Measurements from ENCODE around the gene CD6.
A peak's percentile ranks its signal among the peaks of the same experiment; 100 is the strongest.

The CD6 gene

DNA sequence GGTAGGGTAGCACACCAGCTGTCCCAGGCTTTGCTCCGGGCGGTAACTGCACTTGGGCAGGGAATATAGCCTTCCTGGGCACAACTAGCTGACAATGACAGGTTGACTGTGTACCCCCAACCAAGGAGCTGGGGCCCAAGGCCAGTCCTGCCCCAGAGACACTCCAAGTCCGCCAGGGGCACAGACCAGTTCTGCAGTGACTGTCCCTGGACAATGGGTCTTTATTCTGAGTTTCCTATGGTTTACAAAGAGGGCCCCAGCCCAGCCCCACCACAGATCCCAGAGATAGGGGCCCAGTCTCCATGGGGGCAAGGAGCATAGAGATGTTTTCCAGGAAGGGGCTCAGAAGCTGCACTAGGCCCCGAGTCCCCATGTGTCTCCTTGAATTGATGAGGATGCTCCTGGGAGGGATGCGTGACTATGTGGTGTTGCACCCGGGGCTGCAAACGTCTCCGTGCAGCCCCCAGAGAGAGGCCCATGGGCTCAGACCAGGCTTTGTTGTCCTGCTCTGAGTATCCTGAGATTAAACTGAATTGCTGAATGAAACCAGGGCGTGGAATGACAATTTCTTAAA is 48.4 kb downstream of the CD6 start:
- Mint-ChIP-seq H3K27me3 (no peaks in the 10 kb centered on the region), H3K36me3 (peaks cover 26% of the 10 kb centered on the region), H3K4me1 (peaks cover 73% of the 10 kb centered on the region), H3K4me3 (no peak overlapping the region), H3K9me3 (no peaks in the 10 kb centered on the region), H3K27ac (peak overlapping the region; percentile 94)

DNA sequence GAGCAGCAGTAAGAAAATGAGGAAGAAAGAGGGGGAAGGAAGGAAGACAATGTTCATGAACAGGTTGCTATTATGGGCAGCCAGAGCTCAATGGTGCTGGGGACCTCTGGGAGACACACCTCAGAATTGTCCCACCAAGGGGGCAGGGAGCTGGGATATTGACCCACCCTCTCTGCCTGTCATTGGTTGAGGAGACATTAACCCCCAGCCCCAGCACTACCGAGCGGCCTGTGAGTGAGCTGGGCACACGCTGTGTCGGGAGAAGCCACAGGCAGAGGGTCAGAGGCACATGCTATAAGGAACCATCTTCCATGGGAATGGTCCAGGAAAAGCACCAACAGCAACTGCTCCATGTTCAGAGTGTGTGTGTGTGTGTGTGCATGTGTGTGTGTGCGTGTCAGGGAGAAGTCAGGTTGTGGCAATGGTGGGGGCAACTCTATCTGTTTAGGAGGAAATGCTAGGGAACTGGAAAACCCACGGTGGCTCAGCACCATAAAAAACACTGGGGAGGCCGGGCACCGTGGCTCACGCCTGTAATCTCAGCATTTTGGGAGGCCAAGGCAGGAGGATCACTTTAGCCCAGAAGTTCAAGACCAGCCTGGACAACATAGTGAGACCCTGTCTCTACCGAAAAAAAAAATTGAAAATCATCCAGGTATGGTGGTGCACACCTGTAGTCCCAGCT is 49.2 kb downstream of the CD6 start:
- Mint-ChIP-seq H3K9me3 (no peaks in the 10 kb centered on the region), H3K27me3 (no peaks in the 10 kb centered on the region), H3K36me3 (peaks cover 29% of the 10 kb centered on the region), H3K4me1 (peaks cover 73% of the 10 kb centered on the region), H3K27ac (peak overlapping the region; percentile 94), H3K4me3 (peak overlapping the region; percentile 66)

DNA sequence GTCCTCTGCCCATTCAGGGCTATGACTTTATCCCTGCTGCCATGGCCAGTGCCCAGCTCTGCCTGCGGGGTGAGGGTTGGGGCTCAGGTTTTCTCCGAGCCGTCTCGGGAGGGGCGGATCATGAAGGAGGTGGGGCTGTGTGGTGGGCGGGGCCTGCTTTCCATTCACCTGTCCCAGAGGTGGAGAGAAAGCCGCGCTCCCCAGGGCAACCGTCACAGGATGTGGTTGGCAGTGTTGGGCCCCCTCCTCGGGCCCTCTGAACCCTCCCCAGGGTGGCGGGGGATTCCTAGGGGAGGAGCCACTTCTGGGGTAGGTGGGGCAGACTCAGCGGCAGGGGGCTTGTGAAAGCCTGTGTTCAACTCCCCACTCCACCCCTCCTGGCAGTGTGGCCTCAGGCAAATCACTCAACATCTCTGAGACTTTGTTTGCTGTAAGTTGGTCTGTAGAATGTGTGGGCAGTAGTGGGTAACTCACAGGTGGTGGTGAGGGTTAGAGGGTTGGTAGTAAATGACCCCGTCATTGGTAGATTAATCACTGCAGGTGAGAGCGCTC is 50.3 kb downstream of the CD6 start:
- H3K4me3 Mint-ChIP-seq, result peak overlapping the region; percentile 66
- peak overlapping the region; percentile 94 for H3K27ac Mint-ChIP-seq
- no peaks in the 10 kb centered on the region for H3K9me3 Mint-ChIP-seq
- peaks cover 68% of the 10 kb centered on the region for H3K4me1 Mint-ChIP-seq
- H3K27me3 Mint-ChIP-seq, result no peaks in the 10 kb centered on the region
- peaks cover 29% of the 10 kb centered on the region for H3K36me3 Mint-ChIP-seq

DNA sequence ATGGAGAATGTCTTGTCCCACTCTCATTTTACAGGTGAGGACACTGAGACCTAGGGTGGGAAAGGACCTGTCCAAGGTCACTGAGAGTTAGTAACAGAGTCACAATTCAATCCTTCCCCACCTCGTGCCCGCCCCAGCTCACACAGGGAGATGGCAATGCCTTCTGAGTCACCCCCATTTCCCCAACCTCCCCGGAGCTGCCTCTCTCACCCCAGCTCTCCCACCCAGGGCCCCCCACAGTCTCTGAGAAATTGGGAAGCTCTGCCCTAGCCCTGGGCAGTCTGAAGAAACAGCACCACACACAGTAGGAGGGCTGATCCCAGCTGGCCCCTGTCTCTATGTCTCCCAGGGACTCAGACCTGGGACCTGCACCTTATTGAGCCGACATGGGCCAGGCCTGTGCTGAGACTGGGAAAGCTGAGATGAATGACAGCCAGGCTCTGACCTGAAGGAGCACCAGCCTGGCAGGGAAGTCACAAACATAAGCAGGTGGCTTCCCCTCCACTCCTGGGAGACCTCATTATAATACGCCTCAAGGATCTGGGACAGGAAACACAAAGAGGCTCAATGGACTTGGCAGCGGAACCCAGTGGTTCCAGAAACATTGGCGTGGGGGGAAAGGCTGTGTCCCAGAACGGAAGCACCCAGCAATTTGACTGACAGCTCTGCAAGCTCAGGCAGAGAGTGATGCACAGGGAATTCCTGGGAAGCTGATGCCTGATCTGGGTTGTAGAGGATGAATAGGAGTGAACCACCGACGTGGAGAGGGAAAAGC is 51.0 kb downstream of the CD6 start:
- peak overlapping the region; percentile 66 for H3K4me3 Mint-ChIP-seq
- peaks cover 33% of the 10 kb centered on the region for H3K36me3 Mint-ChIP-seq
- H3K9me3 Mint-ChIP-seq, result no peaks in the 10 kb centered on the region
- H3K4me1 Mint-ChIP-seq, result peaks cover 69% of the 10 kb centered on the region
- H3K27ac Mint-ChIP-seq, result peak overlapping the region; percentile 94
- H3K27me3 Mint-ChIP-seq, result no peaks in the 10 kb centered on the region

DNA sequence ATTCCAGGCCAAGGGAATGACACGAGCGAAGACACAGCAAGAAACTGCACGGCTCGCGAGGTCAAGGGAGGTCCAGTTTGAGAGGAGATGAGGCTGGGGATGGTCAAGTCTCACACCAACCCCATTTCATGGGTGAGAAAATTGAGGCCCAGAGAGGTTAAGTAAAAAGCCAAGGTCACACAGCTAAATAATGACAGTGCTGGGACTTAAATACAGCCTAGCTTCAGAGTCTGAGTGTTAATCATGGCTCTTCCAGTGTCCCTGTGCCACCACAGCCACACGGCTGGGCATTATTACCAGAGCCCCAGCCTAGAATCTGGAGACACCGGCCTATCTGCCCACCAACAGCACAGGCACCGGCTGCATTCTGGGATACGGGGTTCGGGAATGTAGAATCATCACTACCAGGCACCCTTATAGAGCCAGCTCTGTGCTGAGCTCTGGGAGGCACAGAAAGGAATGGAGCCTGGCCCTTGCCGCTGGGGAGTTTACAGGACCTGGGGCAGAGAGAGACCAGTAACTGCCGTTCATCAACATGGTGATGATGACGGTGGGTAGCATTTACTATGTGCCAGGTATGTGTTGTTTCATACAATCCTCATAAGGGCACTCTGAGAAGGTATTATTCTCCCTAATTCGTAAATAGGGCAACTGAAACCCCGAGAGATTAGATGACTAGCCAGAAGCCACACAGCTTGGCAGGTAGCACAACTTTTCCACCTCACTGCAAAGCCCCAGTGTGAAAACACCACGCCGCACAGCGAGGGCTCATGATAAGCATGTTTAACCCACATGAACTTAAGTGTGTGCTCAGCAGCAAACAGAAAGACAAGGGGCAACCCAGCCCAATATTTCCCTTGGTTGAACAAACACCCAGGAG is 51.8 kb downstream of the CD6 start:
- no peaks in the 10 kb centered on the region for H3K9me3 Mint-ChIP-seq
- peaks cover 37% of the 10 kb centered on the region for H3K36me3 Mint-ChIP-seq
- peaks cover 70% of the 10 kb centered on the region for H3K4me1 Mint-ChIP-seq
- H3K4me3 Mint-ChIP-seq, result peak overlapping the region; percentile 66
- no peaks in the 10 kb centered on the region for H3K27me3 Mint-ChIP-seq
- peak overlapping the region; percentile 94 for H3K27ac Mint-ChIP-seq

DNA sequence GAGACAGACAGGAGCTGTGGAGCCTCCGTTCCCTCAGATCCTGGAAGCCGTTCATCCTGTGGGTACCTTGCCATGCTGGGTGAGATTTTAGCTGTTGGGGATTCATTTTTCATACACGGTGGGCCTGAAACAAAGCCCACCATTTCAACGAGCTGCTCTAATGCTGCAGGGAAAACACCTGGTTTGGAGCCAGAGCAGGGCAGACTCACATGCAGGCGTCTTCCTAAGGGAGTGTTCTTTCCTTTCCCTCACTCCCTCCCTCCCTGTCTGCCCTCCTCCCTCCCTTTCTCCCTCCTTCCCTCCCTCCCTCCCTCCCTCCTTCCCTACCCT is 52.5 kb downstream of the CD6 start:
- Mint-ChIP-seq H3K36me3 (peaks cover 35% of the 10 kb centered on the region), H3K4me1 (peaks cover 71% of the 10 kb centered on the region), H3K27me3 (no peaks in the 10 kb centered on the region), H3K27ac (peak overlapping the region; percentile 94), H3K4me3 (peak overlapping the region; percentile 66), H3K9me3 (no peaks in the 10 kb centered on the region)

DNA sequence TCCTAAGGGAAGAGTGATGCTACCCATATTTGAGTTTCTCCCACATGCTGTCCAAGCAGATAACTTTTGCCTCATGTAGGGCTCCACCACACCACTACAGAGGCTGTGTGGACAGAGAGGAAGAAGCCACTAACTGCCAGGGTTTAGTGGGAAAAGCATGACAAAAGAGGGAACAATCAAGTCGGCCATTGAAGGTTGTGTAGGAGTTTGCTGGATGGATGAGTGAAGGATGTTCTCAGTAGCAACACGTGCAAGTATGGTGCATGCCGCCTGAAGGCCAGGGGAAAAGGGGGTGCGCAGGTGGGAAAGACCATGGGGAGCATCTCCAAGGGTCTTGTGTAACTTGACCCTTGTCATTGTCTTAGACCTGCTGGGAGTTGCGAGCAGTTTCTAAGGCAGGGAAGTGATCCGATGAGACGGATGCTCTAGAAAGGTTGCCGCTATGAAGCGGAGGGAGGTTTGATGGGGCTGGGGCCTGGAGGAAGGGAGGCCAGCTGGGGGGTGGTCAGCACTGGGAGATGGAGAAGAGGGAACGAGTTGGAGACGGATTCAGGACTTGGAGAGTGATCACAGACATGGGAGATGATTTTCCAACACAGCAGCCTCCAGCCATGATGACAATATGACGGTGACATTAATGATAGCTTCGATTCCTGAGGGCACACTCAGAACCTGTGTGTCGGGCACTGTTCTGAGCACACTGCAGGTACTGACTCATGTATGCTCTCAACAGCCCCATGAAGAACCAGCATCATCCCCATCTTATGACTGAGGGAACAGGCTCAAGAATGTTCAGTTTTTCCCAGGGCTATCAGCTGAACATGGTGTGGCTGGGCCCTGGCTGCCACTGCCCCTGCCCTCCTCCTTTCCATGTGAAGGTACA is 53.7 kb downstream of the CD6 start:
- Mint-ChIP-seq H3K4me3 (peak overlapping the region; percentile 96), H3K36me3 (peaks cover 36% of the 10 kb centered on the region), H3K9me3 (no peaks in the 10 kb centered on the region), H3K27me3 (no peaks in the 10 kb centered on the region), H3K27ac (peak overlapping the region; percentile 95), H3K4me1 (peaks cover 79% of the 10 kb centered on the region)

DNA sequence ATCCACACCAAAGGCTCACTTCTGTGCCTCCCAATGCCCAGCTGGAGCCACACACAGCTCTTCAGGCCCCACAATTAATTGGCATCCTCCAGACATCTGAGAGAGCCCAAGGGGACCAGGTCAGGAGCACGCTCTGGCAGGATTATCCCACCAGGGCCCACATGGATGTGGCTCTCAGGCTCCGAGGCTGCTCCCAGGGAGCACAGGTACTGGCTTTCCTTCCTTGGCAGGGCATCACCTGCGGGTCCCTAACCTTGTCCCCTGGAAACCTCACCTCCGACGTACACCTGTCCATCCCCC is 54.3 kb downstream of the CD6 start:
- H3K36me3 Mint-ChIP-seq, result peaks cover 33% of the 10 kb centered on the region
- H3K9me3 Mint-ChIP-seq, result no peaks in the 10 kb centered on the region
- peak overlapping the region; percentile 95 for H3K27ac Mint-ChIP-seq
- H3K27me3 Mint-ChIP-seq, result no peaks in the 10 kb centered on the region
- H3K4me3 Mint-ChIP-seq, result peak overlapping the region; percentile 96
- peaks cover 77% of the 10 kb centered on the region for H3K4me1 Mint-ChIP-seq

DNA sequence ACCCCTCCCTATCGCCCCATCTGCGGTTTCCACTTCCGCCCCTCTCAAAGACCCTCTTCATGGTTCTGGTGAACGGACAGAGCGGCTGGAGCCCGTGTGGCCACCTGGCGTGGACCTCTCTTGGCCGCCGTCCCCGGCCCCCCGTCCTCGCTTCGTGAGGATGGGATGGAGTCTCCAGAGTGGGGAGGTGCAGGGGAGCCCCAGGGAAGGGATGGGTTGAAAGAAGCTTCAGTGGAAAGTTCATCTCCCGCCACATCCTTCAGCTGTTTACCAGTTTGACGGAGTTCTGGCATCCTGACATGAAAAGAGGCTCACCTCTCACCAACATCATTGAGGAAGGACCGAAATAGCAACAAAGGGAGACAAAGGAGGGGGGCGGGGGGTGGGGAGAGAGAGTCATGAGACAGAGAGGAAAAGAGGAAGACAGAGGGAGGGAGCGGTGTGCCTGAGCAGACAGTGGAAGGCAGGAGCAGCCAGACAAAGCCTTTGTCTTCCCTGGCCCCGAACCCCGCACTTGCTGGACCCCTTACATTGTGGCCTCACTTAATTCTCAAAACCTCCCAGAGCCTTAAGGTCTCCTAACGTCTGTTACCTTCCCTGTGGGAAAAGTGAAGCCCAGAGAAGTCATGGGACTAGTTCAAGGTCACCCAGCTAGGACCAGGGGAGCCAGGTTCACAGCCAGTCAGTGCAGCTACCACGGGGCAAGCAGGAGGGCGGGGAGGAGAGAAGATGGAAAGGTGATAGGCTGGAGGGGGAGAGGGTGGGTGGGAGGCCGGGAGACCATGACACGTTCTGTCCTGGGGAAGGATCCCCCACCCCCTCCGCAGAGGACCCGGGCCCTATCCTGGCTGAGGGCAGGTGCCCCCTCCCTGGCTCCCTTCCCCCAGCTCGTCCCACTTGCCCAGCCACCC is 54.9 kb downstream of the CD6 start:
- H3K27me3 Mint-ChIP-seq, result no peaks in the 10 kb centered on the region
- H3K36me3 Mint-ChIP-seq, result peaks cover 29% of the 10 kb centered on the region
- H3K27ac Mint-ChIP-seq, result peak overlapping the region; percentile 100

DNA sequence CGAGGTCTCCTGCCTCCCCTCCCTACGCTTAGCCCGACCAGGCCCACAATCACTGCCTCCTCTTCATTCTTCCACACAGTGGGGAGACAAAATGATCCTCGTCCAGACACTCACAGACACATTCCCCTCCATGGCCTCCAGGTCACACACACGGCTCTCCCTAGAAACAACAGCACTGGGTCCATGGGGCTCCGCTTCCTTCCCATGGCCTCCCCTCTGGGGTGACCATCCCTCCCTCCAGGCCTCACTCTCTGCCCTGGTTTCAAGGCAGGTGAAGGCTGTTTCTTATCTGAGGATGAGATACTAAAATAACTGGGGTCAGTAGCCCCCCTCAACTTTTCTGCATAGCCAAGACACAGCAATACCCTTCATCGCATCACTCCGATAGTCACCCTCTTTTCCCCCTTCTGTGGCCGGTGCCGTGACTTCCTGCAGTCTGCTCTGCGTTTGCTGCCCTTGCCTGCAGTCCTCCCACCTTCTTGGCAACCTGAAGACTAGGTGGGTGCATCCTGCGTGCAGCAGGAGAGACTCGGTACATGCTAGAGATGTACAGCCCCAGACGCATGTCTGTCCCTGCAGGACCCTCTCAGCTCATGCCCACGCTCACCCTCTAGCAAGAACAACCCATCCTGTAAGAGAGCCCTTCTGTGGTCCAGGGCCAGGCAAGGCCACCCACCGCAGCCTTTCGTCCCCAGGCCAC is 55.8 kb downstream of the CD6 start:
- H3K27me3 Mint-ChIP-seq, result no peaks in the 10 kb centered on the region

More for the DNA sequence above, 54.9 kb downstream of the CD6 start:
- peaks cover 74% of the 10 kb centered on the region for H3K4me1 Mint-ChIP-seq
- no peaks in the 10 kb centered on the region for H3K9me3 Mint-ChIP-seq
- H3K4me3 Mint-ChIP-seq, result peak overlapping the region; percentile 96

DNA sequence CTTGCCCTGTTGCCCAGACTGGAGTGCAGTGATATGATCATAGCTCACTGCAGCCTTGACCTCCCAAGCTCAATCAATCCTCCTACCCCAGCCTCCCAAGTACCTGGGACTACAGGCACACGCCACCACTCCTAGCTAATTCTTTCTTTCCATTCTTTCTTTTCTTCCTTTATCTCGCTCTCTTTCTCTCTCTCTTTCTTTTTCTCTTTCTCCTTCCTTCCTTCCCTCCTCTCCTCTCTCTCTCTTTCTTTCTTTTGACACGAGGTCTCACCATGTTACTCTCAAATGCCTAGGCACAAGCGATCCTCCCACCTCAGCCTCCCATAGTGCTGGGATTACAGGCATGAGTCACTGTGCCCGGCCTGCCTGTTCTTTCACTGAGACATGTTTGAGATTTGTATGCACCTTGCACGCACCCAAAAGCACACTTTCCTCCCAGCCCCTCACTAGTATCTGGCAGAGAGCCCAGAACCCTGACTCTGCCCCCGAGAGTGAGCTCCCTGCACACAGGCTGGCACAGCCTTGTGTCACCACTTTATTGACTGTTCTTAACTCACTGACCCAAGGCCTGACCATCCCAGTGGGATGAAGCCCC is 56.8 kb downstream of the CD6 start:
- H3K27ac Mint-ChIP-seq, result peak overlapping the region; percentile 100
- H3K4me1 Mint-ChIP-seq, result peaks cover 74% of the 10 kb centered on the region
- peaks cover 27% of the 10 kb centered on the region for H3K36me3 Mint-ChIP-seq
- no peaks in the 10 kb centered on the region for H3K9me3 Mint-ChIP-seq
- H3K27me3 Mint-ChIP-seq, result no peaks in the 10 kb centered on the region
- peak overlapping the region; percentile 96 for H3K4me3 Mint-ChIP-seq

More for the DNA sequence above, 55.8 kb downstream of the CD6 start:
- Mint-ChIP-seq H3K9me3 (no peaks in the 10 kb centered on the region), H3K27ac (peak overlapping the region; percentile 100), H3K36me3 (peaks cover 30% of the 10 kb centered on the region), H3K4me3 (peak overlapping the region; percentile 96), H3K4me1 (peaks cover 74% of the 10 kb centered on the region)

DNA sequence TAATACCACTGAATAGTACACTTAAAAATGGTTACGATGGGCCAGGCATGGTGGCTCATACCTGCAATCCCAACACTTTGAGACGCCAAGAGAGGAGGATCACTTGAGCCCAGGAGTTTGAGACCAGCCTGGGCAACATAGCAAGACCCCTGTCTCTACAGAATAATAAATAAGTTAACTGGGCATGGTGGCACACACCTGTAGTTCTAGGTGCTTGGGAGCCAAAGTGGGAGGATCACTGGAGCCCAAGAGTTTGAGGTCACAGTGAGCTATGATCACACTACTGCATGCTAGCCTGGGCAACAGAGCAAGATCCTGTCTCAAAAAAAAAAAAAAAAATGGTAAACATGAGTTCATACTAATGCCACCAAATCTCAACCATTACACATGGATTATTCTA is 61.3 kb downstream of the CD6 start:
- H3K36me3 Mint-ChIP-seq, result peaks cover 14% of the 10 kb centered on the region
- no peaks in the 10 kb centered on the region for H3K9me3 Mint-ChIP-seq
- no peak overlapping the region for H3K4me3 Mint-ChIP-seq
- no peaks in the 10 kb centered on the region for H3K27me3 Mint-ChIP-seq
- H3K27ac Mint-ChIP-seq, result peak overlapping the region; percentile 41
- H3K4me1 Mint-ChIP-seq, result peaks cover 81% of the 10 kb centered on the region

DNA sequence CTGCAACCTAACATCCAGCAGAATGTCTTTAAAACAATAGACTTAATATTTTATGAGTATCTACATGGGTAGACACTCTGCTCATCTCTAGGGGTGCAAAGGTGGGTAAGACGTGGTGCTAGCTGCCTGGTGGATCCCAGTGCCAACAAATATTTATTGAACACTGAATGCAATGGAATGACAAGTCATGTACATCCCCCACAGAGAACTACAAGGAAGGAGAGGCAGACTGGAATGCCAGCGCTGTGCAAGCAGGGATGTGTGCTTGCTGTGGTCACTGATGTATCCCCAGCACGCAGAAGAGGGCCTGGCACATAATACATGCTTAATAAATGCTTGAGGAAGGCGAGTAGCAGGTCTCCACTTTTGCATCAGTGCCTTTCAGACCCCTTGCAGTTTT is 61.9 kb downstream of the CD6 start:
- H3K27ac Mint-ChIP-seq, result peak overlapping the region; percentile 62
- H3K4me3 Mint-ChIP-seq, result no peak overlapping the region
- H3K9me3 Mint-ChIP-seq, result no peaks in the 10 kb centered on the region
- H3K4me1 Mint-ChIP-seq, result peaks cover 77% of the 10 kb centered on the region
- peaks cover 10% of the 10 kb centered on the region for H3K36me3 Mint-ChIP-seq
- H3K27me3 Mint-ChIP-seq, result no peaks in the 10 kb centered on the region
